SJSA1 (cell line): ENCODE results near the gene IL25. TPM values are rescaled to one million over a fixed set of nuclear protein-coding genes. Genes with fewer than 3 reads are reported as not detected.
"Not testable (repeated sequence)": the region's sequence is repeated elsewhere in the genome, so short reads cannot be mapped to it uniquely, and the experiment has no call there.

Experiments
- DNase-seq, 2 experiments: peaks; one replicate each; pipeline ENCODE4 v3.0.0-alpha.2; 2015 to 2020; ENCODE audit warnings: low spot score in 2 of 2, low read depth in 1 of 2
- H3K27ac ChIP-seq: fragments of 250-450 bp; sonication (Bioruptor Pico); 2 replicates; pipeline ENCODE4 v1.5.1; 2020; ENCODE audit warnings: mild to moderate bottlenecking, moderate library complexity
- H3K27me3 ChIP-seq: fragments of 250-450 bp; sonication (Bioruptor Pico); replicated peaks from 2 replicates; pipeline ENCODE4 v1.5.1; 2020; ENCODE audit warnings: mild to moderate bottlenecking, moderate library complexity
- H3K36me3 ChIP-seq: fragments of 250-450 bp; sonication (Bioruptor Pico); 2 replicates; pipeline ENCODE4 v1.5.1; 2020; ENCODE audit warnings: mild to moderate bottlenecking
- H3K4me1 ChIP-seq: fragments of 250-450 bp; sonication (Bioruptor Pico); replicated peaks from 2 replicates; pipeline ENCODE4 v1.6.1; 2021; ENCODE audit warnings: mild to moderate bottlenecking
- H3K4me3 ChIP-seq: fragments of 250-450 bp; sonication (Bioruptor Pico); 2 replicates; pipeline ENCODE4 v1.5.1; 2020; ENCODE audit warnings: mild to moderate bottlenecking
- H3K9me3 ChIP-seq: fragments of 250-450 bp; sonication (Bioruptor Pico); replicated peaks from 2 replicates; pipeline ENCODE4 v1.5.1; 2020; ENCODE audit warnings: mild to moderate bottlenecking
- total RNA-seq: library from RNA; depleted of rRNA; stranded (reverse); fragments of >200 nt; shearing (Covaris generic); gene quantifications from 2 replicates; pipeline ENCODE4 v1.2.3, GENCODE V29; 2014

The IL25 gene
- total RNA-seq, 1 experiment from 2014 or later: not detected

DNA sequence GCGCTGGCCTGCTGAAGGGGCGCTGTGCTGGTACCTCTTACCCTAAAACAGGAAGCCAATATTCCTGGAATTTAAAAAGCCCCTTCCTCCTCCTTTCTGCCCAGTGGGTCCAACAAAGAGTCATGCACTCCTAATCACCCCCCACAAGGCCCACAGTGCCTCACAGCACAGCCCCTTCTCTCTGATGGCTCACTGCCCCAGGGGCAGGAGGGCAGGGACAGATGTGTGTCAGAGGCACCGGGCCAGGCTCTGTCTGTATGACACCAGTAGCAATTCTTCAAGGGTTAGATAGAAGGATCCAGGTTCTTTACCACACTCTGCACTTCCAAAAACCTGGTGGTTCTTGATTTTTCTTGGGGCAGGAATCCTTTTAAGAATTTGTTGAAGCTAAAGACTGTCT, 26.5 kb downstream of the IL25 start:
- Histone ChIP-seq H3K4me1 (no peaks in the 10 kb centered on the region), H3K27me3 (peaks cover 20% of the 10 kb centered on the region), H3K9me3 (no peaks in the 10 kb centered on the region), H3K27ac (no peak overlapping the region), H3K36me3 (no peaks in the 10 kb centered on the region), H3K4me3 (no peak overlapping the region)
- no peak for DNase-seq

DNA sequence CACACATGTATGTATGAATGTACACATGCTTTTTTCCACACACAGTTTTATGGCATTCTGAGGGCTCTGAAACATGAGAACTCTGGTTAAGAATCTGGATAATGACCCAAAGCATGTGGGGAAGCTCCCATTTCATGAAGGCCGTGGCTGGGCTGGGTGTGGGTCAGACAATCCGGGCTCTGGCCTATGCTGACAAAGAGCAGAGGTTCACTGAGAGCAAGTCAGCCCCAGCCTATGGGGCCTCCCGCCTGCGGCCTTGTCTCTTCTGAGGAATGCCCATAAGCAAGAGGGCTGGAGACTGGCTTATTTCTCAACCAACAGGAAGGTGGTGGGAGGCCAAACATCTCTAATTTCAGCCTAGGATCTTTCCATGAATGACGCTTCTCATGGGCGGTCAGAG, 27.0 kb downstream of the IL25 start:
- Histone ChIP-seq H3K4me3 (no peak overlapping the region), H3K4me1 (no peaks in the 10 kb centered on the region), H3K36me3 (no peaks in the 10 kb centered on the region), H3K27me3 (peaks cover 20% of the 10 kb centered on the region), H3K27ac (no peak overlapping the region), H3K9me3 (no peaks in the 10 kb centered on the region)
- DNase-seq: no peak

DNA sequence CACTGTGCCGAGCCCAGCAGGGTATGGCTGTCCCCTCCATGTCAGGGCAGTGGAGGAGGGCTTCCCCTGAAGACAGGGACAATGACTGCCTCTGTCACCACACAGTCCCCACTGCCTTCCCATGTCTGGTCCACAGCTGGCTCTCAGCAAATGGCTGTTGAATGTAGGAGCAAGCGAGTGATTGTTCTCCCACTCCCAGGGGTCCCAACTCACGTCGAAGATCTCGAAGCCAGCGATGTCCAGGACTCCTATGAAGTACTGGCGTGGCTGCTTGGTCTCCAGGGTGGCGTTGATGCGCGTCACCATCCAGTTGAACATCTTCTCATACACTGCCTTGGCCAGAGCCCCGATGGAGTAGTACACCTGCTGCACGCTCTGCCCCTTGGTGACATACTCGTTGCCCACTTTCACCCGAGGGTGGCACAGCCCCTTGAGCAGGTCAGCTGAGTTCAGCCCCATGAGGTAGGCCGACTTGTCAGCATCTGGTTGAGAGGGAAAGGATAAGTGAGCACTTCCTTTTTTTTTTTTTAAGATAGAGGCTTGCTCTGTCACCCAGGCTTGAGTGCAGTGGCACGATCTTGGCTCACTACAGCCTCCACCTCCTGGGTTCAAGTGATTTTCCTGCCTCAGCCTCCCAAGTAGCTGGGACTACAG, 28.0 kb downstream of the IL25 start:
- not testable (repeated sequence) for H3K27ac ChIP-seq, H3K9me3 ChIP-seq, DNase-seq, H3K36me3 ChIP-seq, H3K4me1 ChIP-seq, H3K4me3 ChIP-seq
- H3K27me3 ChIP-seq: peaks cover 16% of the 10 kb centered on the region

DNA sequence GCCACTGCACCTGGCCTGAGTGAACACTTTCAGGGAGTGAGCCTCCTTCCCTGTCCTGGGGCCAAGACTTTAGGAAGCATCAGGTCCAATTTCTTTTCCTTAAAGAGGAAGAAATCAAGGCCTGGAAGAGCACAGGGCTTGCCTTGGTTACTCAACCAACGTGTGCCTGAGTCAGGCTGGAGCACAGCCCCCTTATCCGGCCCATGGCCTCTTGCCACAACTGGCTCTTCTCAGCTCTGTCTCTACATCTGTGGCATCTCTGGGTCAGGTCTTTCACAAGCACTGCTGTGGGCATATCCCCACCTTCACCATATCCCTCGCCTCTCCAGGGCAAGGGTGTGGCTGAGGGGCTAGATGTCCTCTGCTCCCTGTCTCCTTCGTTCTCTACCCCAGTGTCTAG, 28.7 kb downstream of the IL25 start:
- no peak for DNase-seq
- Histone ChIP-seq H3K4me1 (no peaks in the 10 kb centered on the region), H3K9me3 (no peaks in the 10 kb centered on the region), H3K4me3 (no peak overlapping the region), H3K27ac (no peak overlapping the region), H3K36me3 (no peaks in the 10 kb centered on the region), H3K27me3 (peaks cover 16% of the 10 kb centered on the region)

DNA sequence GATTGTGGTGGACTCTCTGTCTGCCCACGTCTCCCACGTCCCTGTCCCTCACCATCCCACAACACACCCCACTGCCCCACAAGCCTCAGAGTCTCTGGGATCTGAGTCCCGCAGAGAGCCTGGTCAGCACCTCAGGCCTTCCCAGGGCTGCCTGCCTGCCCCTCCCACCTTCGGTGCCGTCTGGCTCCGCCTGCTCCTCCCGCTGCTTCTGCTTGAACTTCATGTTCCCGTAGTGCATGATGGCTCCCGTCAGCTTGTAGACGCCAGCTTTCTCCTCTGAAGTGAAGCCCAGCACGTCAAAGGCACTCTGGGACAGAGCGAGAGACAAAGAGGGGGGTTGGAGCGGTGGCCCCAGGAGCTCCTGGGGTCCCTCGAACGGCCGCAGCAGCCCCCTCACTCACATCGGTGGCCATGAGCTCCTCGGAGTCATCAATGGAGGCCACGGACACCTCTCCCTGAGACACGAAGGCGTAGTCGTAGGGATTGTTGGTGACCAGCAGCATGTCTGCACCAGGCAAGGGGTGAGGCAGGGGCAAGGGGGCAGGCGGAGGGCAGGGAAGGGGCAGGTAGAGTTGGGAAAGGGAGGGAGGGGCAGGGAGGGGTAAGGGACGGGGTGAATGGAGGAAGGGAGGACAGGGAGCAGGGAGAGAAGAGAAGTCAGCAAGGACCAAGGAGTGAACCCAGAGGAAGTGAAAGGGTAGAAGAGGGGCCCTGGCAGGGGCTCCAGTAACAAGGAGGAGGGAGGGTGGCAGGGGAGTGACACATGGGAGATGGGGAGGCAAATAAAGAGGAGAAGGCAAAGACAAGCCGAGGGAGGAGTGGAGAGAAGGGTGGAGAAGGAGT, 29.9 kb downstream of the IL25 start:
- H3K9me3 ChIP-seq: no peaks in the 10 kb centered on the region
- H3K27ac ChIP-seq: no peak overlapping the region
- no peaks in the 10 kb centered on the region for H3K4me1 ChIP-seq
- H3K4me3 ChIP-seq: no peak overlapping the region
- DNase-seq: no peak
- H3K27me3 ChIP-seq: peaks cover 21% of the 10 kb centered on the region
- H3K36me3 ChIP-seq: no peaks in the 10 kb centered on the region

DNA sequence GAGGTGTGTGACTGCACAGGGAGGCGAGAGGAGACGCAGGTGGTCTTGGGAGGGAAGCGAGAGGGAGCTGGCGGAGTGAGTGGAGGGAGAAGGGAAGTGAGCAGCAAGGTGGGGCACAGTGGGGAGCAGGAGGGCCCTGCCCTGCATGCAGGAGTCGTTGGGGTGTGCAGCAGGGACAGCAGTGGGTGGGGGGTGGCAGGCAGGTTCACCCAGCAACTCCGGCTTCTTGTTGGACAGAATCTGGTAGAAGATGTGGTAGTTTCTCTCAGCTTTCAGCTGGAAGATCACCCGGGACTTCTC, 30.5 kb downstream of the IL25 start:
- Histone ChIP-seq H3K36me3 (no peaks in the 10 kb centered on the region), H3K9me3 (no peaks in the 10 kb centered on the region), H3K4me3 (no peak overlapping the region), H3K4me1 (no peaks in the 10 kb centered on the region), H3K27ac (no peak overlapping the region), H3K27me3 (peaks cover 21% of the 10 kb centered on the region)
- DNase-seq: no peak

DNA sequence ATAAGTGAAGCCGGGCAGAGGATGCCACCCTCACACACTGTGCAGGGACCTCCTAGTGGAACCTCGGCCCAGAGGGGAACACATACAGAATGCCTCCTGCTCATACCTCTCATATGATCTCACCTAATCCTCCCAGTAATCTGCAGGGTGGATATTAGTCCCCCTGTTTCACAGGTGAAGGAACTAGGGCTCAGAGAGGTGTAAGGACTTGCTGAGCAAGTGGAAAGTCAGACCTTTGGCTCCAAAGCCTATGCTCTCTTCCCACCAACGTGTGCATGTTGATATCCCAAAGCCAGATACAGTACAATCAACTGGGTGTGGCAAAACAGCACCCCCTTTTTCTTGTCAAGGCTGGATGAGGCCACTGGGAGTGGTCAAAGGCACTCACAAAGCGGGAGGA, 31.3 kb downstream of the IL25 start:
- no peak for DNase-seq
- H3K27me3 ChIP-seq: peaks cover 21% of the 10 kb centered on the region
- no peaks in the 10 kb centered on the region for H3K9me3 ChIP-seq
- no peak overlapping the region for H3K27ac ChIP-seq
- no peak overlapping the region for H3K4me3 ChIP-seq
- H3K36me3 ChIP-seq: no peaks in the 10 kb centered on the region
- H3K4me1 ChIP-seq: no peaks in the 10 kb centered on the region

DNA sequence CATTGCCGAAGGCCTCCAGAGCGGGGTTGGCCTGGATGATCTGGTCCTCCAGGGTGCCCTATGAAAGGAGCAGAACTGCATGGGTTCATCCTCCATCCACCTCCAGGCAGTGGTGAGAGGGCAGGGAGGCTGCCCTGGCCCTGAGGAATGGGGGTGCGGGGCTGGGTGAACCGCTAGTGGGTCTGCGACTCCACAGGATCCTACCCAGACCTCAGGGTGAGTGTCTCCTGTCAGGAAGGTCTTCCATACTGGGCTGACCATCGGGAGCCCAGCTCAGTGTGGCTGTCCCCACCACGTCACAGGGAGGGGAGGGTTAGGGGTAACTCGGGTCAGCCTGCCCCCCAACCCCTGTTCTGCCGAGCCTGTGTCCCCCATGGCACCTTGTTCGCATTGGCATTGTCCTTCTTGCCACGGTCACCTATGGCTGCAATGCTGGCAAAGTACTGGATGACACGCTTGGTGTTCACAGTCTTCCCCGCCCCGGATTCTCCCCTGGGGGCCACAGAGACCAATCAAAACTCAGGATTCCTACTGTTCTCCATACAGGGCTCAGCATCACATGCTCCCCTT, 31.8 kb downstream of the IL25 start:
- no peaks in the 10 kb centered on the region for H3K36me3 ChIP-seq
- no peak overlapping the region for H3K27ac ChIP-seq
- no peaks in the 10 kb centered on the region for H3K4me1 ChIP-seq
- H3K4me3 ChIP-seq: no peak overlapping the region
- no peaks in the 10 kb centered on the region for H3K9me3 ChIP-seq
- H3K27me3 ChIP-seq: peaks cover 21% of the 10 kb centered on the region
- no peak for DNase-seq

DNA sequence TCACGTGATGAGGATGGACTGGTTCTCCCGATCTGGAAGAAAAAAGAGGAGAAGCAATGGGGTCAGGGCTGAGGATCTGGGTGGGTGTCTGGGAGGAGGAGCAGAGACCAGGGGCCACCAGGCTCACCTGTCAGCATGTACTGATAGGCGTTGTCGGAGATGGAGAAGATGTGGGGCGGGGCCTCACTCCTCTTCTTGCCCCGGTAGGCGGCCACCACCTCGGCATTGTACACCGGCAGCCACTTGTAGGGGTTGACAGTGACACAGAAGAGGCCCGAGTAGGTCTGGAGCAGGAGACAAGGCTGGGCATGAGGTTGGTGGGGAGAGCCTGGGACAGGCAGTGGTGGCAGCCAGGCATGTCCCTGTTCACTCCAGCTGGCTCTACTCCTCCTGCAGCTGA, 32.5 kb downstream of the IL25 start:
- Histone ChIP-seq H3K36me3 (no peaks in the 10 kb centered on the region), H3K4me1 (no peaks in the 10 kb centered on the region), H3K9me3 (no peaks in the 10 kb centered on the region), H3K27ac (no peak overlapping the region), H3K27me3 (peaks cover 24% of the 10 kb centered on the region), H3K4me3 (no peak overlapping the region)
- no peak for DNase-seq

DNA sequence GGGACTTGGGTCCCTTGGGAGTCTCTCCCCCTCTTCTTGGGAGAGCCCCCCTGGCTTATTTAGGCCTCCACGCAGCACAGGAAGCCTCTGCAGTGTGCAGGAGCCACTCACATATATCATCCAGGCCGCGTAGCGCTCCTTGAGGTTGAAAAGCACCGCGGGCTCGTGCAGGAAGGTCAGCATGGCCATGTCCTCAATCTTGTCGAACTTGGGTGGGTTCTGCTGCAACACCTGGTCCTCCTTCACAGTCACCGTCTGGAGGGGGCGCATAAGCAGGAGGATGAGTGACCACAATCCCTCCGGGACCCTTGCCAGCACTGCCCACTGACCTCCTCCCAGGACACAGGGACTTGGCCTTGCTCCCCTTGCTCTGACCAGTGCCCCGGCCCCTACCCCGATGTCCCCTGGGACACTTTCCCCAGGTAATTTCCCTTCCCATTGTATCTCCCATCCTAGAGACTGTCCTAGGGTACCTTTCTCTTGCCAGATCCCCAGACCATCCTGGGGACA, 33.0 kb downstream of the IL25 start:
- Histone ChIP-seq H3K27ac (no peak overlapping the region), H3K4me1 (no peaks in the 10 kb centered on the region), H3K27me3 (peaks cover 25% of the 10 kb centered on the region), H3K4me3 (no peak overlapping the region), H3K36me3 (no peaks in the 10 kb centered on the region), H3K9me3 (no peaks in the 10 kb centered on the region)
- DNase-seq: no peak

DNA sequence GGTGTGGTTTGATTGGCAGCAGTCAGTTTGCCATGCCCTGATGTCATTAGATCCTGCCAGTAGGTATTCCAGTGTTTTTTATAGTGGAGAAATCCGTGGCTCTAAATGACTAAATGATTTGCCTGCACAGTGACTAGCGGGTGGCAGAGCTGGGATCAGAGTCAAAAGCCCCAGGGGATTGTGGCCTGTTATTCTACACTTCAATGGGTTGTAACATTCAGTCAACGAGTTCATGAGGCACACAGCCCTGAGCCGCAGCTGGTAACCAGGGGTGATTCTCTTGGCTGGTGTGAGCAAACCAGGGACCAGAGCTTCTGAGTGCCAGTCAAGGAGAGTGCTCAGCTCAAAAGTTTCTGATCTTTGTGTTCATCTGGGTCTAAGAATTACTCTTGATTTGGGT, 33.6 kb downstream of the IL25 start:
- Histone ChIP-seq H3K36me3 (no peaks in the 10 kb centered on the region), H3K27me3 (peaks cover 25% of the 10 kb centered on the region)
- DNase-seq: no peak

DNA sequence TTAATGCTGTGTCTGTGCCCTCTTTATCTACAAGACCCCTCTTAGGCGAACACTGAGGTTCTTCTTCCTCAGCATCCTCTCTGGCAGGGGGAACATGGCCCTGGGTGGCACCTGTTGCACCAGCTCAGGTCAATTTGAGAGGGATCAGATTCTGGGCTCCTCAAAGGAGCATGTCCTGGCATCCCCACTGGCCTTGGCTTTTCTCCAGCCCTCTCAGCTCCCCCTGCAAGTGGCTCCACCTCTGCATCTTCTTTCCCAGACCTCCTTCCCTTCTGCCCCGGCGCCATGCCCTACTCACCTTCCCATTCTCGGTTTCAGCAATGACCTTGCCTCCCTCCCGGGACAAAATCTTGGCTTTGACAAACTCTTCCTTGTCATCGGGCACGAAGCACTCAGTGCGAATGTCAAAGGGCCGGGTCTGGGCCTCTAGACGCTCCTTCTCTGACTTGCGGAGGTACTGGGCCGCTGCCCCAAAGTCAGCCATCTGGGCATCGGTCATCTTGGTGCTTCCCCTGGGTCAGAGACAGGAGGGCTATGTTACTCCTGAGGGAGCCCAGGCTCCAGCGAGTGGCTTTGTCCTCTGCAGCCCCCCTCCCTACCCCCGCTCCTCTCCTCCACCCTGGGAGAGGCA, 34.2 kb downstream of the IL25 start:
- Histone ChIP-seq H3K4me3 (no peak overlapping the region), H3K27me3 (peaks cover 25% of the 10 kb centered on the region), H3K36me3 (no peaks in the 10 kb centered on the region), H3K4me1 (no peaks in the 10 kb centered on the region), H3K9me3 (no peaks in the 10 kb centered on the region), H3K27ac (no peak overlapping the region)
- DNase-seq: no peak

More for the DNA sequence above, 33.6 kb downstream of the IL25 start:
- Histone ChIP-seq H3K4me1 (no peaks in the 10 kb centered on the region), H3K9me3 (no peaks in the 10 kb centered on the region), H3K4me3 (no peak overlapping the region), H3K27ac (no peak overlapping the region)

DNA sequence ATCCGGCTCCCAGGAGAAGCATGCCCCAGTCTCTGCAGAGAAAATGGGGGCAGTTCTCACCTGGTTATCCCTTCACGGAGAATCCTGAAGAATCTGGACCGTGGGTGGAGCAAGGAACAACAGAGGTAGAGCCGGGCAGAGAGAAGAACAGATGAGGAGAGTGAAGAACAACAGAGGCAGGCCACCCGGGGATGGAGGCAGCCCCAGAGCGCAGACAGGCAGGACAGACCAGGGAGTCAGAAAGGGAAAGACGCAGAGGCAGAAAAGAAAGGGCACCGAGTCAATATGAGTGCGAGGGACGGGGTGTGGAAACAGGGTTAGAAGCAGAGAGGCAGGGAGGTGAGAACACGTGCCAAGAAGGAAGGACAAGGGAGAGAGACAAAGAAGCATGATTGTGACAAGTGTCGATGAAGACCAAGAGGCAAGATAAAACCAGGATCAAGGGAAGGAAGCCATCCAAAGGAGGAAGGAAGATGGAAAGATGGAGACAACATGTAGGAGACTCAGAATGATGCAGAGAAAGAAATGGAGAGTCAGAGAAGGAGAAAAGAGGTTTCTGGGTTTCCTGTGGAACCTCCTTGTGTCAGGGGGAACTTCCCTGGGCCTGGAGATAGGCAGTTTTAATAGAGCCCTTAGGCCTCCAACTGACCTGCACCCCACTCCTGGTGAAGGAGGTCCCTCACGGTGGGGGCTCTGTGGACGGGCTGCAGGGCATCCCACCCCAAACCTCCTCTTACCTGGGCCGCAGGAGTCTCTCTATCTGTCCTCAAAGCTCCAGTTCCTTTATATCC, 35.1 kb downstream of the IL25 start, which contains the start of gene MYH6:
Gene MYH6, minus strand, starts transcription at position 758 of the 791 bp plus-strand sequence. CDS start 1,050 bp downstream, outside the sequence.
- Histone ChIP-seq H3K9me3 (no peaks in the 10 kb centered on the region), H3K27me3 (peaks cover 25% of the 10 kb centered on the region), H3K36me3 (no peaks in the 10 kb centered on the region), H3K4me1 (no peaks in the 10 kb centered on the region), H3K27ac (no peak within 1 kb of the TSS), H3K4me3 (no peak within 1 kb of the TSS)
- no peak for DNase-seq
